GM11168 (cell line): Measurements from ENCODE around the gene ARL9.
"Not testable (repeated sequence)": the region's sequence is repeated elsewhere in the genome, so short reads cannot be mapped to it uniquely, and the experiment has no call there.

Source experiments
- in situ Hi-C: fragments of 300-500 bp; cut with MboI; formaldehyde crosslinking; loops from one replicate; pipeline ENCODE4 v1.12.0; 2022; ENCODE audit warnings: low sequenced_read_pairs; ENCODE audit not compliant: unreplicated experiment

ARL9 gene

DNA sequence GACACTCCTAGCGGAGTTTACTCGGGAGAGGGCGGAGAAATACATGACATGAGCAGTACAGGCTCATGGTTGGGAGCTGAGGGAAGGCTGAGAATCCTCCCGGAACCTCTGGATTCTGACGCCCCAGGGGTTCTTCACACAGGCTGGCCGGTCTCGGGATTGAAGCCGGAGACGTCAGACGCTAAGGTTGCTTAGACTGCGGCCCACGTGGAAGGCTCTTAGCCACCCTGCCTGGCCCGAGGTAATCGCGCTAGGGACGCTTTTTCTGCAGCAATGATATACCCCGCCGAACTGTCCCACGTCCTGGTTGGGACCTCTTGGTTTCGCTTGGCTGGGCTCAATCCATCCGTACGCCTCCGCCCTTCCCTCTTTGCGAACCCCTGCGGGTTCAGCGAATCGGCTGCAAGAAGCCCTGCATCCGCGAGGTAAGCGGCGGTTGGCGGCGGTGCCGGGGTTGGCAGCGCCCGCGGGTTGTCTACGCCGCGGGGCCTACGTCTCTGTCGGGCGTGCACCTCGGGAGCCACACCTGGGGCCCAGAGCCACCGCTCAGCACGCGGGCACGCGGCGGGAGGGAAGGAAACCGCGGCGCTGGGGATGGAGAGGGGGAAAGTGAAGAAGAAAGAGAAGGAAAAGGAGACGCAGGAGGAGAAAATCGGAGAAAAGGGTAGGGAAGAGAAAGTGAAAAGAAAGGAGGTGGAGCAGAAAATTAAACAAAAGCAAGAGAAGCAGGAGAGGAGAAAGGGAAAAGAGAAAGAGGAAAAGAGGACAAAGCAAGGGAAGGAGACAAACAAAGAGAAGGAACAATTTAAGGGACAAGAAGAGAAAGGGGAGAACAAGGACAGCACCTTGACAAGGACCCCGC is at the start of gene ARL9:
ARL9 (plus strand) TSS at position 523 of the 862 bp plus-strand sequence; CDS start at position 595, 72 bp downstream.
- in situ Hi-C loops, result no loop called here

GRCh38 chr4:56460085-56460484 is 45.5 kb upstream of the ARL9 start:
- in situ Hi-C loops, result no loop called here

DNA sequence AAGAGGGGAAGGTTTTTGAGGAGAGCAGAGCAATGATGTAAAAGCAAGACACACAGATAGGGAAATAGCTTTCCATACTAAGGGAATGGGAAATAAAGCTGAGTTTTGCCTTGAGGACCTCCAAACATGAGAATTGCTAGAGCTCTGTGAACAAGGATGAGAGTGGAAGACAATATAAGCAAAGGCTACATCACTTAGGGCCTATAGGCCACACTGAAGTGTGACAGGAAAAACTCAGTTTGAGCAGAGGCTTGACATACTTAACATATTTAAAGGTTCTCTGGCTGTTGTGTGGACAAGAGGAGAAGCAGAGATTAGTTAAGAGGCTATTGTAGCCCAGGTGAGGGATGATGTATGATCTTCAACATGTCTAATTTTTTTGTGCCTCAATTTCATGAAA is 43.4 kb upstream of the ARL9 start:
- in situ Hi-C loops, result no loop called here

- in situ Hi-C loops, result no loop called here
Observed at GRCh38 chr4:56463711-56464110, 41.9 kb upstream of the ARL9 start.

GRCh38 chr4:56464581-56464980 is 41.0 kb upstream of the ARL9 start:
- in situ Hi-C loops, result no loop called here

- in situ Hi-C loops, result no loop called here
Observed at GRCh38 chr4:56465599-56466295, 39.8 kb upstream of the ARL9 start.

DNA sequence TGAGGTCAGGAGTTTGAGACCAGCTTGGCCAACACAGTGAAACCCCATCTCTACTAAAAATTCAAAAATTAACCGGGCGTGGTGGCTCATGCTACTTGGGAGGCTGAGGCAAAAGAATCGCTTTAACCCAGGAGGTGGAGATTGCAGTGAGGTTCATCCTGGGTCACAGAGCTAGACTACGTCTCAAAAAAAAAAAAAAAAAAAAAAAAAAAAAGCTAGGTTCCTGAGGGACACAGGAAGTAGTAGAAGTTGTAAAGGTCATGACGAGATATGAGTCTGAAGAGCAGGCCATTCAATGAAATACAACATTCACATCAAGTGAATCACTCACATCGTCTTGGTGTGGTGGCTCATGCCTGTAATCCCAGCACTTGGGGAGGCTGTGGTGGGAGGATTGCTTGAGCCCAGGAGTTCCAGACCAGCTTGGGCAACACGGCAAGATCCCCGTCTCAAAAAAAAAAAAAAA is 39.3 kb upstream of the ARL9 start:
- in situ Hi-C loops, result not testable (repeated sequence)

GRCh38 chr4:56466910-56467283 is 38.7 kb upstream of the ARL9 start:
- in situ Hi-C loops, result no loop called here

GRCh38 chr4:56467284-56468096 is 38.1 kb upstream of the ARL9 start, which contains the start of gene SRP72:
SRP72 (plus strand) TSS chr4:56467617; CDS start chr4:56467636, 19 bp downstream.
- in situ Hi-C loops, result no loop called here

DNA sequence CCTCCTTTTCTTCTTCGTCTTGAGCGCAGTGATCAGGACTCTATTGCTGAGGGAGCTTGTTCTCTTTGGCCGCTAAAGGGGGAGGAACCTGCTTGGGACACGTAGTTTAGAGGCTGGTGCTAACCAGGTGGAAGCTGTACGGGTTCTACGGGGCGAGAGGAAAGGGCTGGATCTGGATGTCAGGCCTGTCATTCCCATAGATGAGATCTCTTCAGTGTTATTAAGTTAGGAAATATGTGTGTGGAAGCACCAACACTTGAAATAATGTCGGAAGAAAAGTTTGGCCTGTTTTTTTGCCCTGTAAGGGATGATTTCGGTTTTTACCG is 37.5 kb upstream of the ARL9 start:
- in situ Hi-C loops, result no loop called here

DNA sequence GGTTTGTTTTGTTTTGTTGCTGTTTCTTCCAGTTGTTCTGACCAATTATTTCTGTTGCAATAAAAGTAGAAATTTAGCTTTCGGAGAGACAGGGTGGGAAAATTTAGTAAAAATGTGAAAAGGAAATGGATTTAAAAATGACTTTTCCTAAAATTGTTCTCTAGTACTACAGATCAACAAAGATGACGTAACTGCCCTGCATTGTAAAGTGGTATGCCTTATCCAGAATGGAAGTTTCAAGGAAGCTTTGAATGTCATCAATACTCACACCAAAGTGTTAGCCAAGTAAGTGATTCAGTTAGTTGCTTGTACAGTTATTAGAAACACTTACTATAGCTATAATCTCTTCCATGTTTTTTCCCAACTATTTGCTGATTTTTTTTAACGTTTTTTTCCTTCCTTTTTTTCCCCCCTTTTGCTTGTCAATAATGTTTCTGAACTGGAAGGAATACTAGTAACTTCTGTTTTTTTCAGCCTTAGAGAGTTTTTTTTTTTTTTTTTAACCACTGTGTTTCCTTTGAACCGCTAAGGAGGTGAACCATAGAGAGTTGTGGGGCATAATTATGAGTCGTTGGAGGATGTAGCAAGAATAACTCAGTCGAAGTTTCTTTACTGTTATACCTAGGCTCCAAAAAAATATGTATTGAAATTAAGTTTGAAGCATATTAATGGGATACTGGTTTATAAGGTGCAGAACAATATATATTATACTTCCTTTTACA is 35.9 kb upstream of the ARL9 start:
- in situ Hi-C loops, result no loop called here

GRCh38 chr4:56475917-56476316 is 29.7 kb upstream of the ARL9 start:
- in situ Hi-C loops, result no loop called here

DNA sequence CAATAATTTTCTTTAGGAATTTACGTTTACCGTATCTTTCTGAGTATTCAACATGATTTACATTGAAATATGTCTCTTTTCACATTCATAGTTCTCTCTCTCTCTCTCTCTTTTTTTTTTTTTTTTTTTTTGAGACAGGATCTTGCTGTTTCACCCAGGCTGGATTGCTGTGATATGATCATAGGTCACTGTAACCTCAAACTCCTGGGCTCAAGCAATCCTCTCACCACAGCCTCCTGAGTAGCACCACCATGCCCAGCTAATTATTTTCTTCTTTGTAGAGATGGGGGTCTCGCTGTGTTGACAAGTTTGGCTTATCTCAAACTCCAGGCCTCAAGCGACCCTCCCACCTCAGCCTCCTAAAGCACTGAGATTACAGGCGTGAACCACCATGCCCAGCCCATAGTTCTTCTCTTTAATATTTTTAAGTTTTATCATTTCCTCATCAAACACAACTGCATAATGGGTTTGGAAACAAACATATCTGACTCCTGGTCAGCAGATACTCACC is 28.3 kb upstream of the ARL9 start:
- in situ Hi-C loops, result no loop called here

DNA sequence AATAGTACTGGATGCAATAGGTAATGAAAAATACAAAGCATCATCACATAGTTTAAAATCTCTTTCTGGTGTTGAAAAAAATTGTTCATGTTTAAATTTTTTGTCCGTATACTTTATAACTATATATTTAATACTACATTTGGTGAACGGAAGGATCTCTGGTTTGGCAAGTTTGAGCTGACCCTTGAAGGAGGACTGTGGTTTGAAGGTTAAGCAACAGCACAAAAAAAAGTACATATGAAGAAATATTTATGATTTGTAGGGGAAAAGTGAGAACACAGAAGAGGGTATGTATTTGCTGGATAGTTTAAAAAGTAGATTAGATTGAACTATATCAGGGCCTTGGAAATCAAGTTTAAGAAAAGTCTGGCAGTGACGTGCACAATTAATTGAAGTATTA is 24.9 kb upstream of the ARL9 start:
- in situ Hi-C loops, result no loop called here

DNA sequence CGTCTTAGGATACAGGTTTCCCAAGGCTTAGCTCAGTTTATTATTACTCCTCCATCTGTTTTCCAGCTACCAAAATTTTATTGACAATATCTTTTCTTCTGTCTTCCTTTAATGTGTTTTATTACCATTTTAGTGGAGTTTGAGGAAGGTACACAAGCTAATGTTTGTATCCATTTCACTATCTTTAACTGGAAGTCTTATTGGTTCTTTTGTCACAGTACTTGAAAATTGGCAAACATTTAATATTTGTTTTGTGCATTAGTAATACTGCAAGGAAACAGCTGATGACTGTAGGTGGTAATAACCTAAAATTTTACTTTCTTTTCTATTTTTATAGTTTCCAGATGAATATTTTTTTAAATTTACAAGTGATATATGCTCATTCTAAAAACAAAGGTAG is 9.3 kb upstream of the ARL9 start:
- in situ Hi-C loops, result no loop called here

DNA sequence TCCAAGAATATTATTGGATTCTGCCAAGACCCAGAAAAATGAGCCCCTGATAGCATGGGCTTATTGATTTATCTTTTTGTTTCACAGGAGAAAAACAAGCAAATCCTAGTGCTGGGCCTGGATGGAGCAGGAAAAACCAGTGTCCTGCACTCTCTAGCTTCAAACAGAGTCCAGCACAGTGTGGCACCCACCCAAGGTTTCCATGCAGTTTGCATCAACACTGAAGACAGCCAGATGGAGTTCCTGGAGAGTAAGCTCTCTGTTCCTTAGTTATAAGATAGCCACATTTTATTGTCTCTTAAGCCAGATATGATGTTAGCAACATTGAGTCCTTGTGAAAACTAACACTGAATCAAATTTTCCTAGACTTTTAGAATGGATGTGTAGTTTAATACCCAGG is 5.5 kb downstream of the ARL9 start:
- in situ Hi-C loops, result no loop called here

- in situ Hi-C loops, result no loop called here
Observed at GRCh38 chr4:56512166-56512565, 6.6 kb downstream of the ARL9 start.

GRCh38 chr4:56513517-56513916 is 7.9 kb downstream of the ARL9 start:
- in situ Hi-C loops, result no loop called here

DNA sequence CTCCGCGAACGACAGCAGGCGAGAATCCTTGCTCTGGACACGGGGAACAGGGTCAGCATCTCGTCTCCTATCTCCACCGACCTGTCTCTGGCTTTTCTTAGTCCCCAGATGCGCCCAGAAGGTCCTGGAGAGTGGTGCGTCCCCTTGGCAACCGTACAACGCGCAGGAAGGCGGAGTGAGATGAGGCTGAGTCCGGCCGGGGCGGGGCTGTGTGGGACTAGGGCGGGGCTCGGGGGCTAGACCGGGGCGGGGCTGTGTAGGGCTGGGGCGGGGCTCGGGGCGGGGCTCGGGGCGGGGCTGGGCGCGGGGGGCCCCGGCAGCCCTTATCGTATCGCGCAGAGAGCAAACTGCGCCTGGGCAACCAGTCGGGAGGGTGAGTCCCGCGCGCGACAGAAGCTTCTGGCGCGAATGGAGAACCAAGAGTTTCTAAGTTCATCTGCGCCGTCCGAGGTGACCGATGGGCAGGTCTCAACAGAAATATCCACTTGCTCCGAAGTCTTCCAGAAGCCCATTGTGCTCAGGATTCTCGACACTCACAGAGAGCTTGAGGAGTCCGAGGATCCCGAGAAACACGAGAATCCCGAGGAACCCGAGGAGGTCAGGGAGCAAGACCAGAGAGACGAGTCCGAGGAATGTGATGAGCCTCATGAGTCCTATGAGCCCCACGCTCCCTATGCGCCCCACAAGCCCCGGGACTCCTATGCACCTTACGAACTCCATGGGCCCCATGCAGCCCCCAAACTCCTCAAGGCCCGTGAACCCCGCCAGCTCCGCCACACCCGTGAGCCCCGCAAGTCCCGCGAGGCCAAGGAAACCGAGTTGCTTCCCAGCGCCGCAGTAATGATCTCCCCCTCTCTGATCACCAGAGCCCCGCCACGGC is 24.9 kb downstream of the ARL9 start:
- in situ Hi-C loops, result no loop called here
